IPS DF 4.7 (cell line): ENCODE measurements around the gene NR0B2.

Source experiments
- DNase-seq: peaks from one replicate; pipeline ENCODE4 v3.0.0-alpha.2; 2013; ENCODE audit warnings: low spot score; ENCODE audit errors: extremely low read depth

NR0B2 gene

GRCh38 chr1:26938004-26938658 lies 24.4 kb upstream of the NR0B2 start:
- DNase-seq, result no peak

- no peak for DNase-seq
Observed at GRCh38 chr1:26936823-26937222, 23.0 kb upstream of the NR0B2 start.

- DNase-seq, result no peak
Observed at GRCh38 chr1:26932531-26932930, 18.8 kb upstream of the NR0B2 start.

- DNase-seq, result no peak
Observed at GRCh38 chr1:26923711-26924110, 9.9 kb upstream of the NR0B2 start.

GRCh38 chr1:26922901-26923300 lies 9.1 kb upstream of the NR0B2 start:
- DNase-seq, result no peak

- DNase-seq, result no peak
Observed at GRCh38 chr1:26922431-26922729, 8.6 kb upstream of the NR0B2 start.

GRCh38 chr1:26921540-26922430 lies 8.0 kb upstream of the NR0B2 start, which contains the start of gene NUDC:
TSS of gene NUDC (plus strand) at chr1:26921743. CDS start at chr1:26921849, 106 bp downstream.
- peak; percentile 84 for DNase-seq

GRCh38 chr1:26921126-26921539 lies 7.4 kb upstream of the NR0B2 start:
- no peak for DNase-seq

- no peak for DNase-seq
Observed at GRCh38 chr1:26915204-26915842, 1.5 kb upstream of the NR0B2 start.

- DNase-seq, result no peak
Observed at GRCh38 chr1:26913389-26913753, 404 bp downstream of the NR0B2 start.

- no peak for DNase-seq
Observed at GRCh38 chr1:26912147-26912490, 1.7 kb downstream of the NR0B2 start.

- no peak for DNase-seq
Observed at GRCh38 chr1:26911399-26912146, 2.2 kb downstream of the NR0B2 start.

- no peak for DNase-seq
Observed at GRCh38 chr1:26910343-26911160, 3.2 kb downstream of the NR0B2 start.

GRCh38 chr1:26909951-26910342 lies 3.8 kb downstream of the NR0B2 start:
- DNase-seq, result no peak

- DNase-seq, result no peak
Observed at GRCh38 chr1:26907071-26907917, 6.5 kb downstream of the NR0B2 start.

- DNase-seq, result no peak
Observed at GRCh38 chr1:26900815-26901511, 12.8 kb downstream of the NR0B2 start.

GRCh38 chr1:26900001-26900814 lies 13.6 kb downstream of the NR0B2 start, which contains the start of gene GPATCH3:
TSS of gene GPATCH3 (minus strand) at chr1:26900467. CDS start at chr1:26900442, 25 bp downstream.
- DNase-seq, result peak; percentile 84

- DNase-seq, result no peak
Observed at GRCh38 chr1:26897351-26897750, 16.4 kb downstream of the NR0B2 start.
